PFSK-1 (cell line): Measurements from ENCODE around the gene CACNB2.

Experiments
- FOXP2 ChIP-seq: optimal IDR thresholded peaks from 2 replicates; pipeline ENCODE3; 2011; ENCODE audit warnings: borderline replicate concordance, control low read depth, inconsistent platforms; ENCODE audit not compliant: insufficient read depth; ENCODE audit errors: extremely low read length, extremely low read depth
- POLR2AphosphoS5 ChIP-seq: IDR thresholded peaks from 2 replicates; pipeline ENCODE4 v1.6.1; 2012; ENCODE audit warnings: low read depth, mild to moderate bottlenecking, control low read depth, low read length, moderate library complexity
- SIN3A ChIP-seq: IDR thresholded peaks from 2 replicates; pipeline ENCODE4 v1.6.1; 2012; ENCODE audit warnings: mild to moderate bottlenecking, low read length, moderate library complexity, borderline replicate concordance; ENCODE audit not compliant: insufficient read depth
- TAF1 ChIP-seq: IDR thresholded peaks from 2 replicates; pipeline ENCODE4 v1.6.1; 2012; ENCODE audit warnings: low read length, control low read depth, borderline replicate concordance; ENCODE audit not compliant: insufficient read depth
- TF ChIP-seq, protein P1 (sequence below), 2 experiments: IDR thresholded peaks; 2 replicates each; pipeline versions ENCODE4 v1.6.1 to v1.8.0; 2011 to 2012; ENCODE audit warnings: low read depth in 2 of 2, low read length in 2 of 2, control low read depth in 1 of 2, inconsistent platforms in 1 of 2, mild to moderate bottlenecking in 1 of 2, moderate library complexity in 1 of 2; ENCODE audit not compliant: insufficient read depth in 1 of 2

DNA sequence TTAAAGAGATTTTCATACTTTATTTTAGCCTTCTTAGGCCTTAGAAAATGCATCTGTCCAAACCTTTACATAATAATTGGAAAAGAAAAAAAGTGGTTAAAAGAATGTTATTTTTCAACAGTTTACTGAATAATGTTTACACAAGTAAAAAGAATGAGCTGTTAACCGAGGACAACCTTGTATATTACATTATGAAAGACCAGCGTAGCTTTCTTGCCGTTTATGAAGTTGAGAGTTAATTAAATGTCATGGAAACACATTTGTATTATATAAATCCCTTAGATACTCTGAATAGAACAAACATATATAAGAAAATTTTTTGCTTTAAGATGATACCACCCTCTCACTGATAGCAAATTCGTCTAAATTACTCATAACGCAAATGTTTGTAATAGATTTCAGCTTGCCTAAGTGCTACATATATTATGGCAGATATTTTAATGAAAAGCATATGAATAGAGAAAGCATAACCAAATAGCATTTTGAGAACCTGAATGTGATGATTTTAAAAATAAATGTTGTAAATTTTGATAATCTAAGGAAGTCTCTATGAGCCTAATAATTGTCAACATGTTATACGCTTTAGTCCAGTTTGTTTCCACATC is 9.1 kb downstream of the CACNB2 start:
- TF ChIP-seq, protein P1, sequence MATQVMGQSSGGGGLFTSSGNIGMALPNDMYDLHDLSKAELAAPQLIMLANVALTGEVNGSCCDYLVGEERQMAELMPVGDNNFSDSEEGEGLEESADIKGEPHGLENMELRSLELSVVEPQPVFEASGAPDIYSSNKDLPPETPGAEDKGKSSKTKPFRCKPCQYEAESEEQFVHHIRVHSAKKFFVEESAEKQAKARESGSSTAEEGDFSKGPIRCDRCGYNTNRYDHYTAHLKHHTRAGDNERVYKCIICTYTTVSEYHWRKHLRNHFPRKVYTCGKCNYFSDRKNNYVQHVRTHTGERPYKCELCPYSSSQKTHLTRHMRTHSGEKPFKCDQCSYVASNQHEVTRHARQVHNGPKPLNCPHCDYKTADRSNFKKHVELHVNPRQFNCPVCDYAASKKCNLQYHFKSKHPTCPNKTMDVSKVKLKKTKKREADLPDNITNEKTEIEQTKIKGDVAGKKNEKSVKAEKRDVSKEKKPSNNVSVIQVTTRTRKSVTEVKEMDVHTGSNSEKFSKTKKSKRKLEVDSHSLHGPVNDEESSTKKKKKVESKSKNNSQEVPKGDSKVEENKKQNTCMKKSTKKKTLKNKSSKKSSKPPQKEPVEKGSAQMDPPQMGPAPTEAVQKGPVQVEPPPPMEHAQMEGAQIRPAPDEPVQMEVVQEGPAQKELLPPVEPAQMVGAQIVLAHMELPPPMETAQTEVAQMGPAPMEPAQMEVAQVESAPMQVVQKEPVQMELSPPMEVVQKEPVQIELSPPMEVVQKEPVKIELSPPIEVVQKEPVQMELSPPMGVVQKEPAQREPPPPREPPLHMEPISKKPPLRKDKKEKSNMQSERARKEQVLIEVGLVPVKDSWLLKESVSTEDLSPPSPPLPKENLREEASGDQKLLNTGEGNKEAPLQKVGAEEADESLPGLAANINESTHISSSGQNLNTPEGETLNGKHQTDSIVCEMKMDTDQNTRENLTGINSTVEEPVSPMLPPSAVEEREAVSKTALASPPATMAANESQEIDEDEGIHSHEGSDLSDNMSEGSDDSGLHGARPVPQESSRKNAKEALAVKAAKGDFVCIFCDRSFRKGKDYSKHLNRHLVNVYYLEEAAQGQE (IDR thresholded peaks at IDR 0.05; ENCODE audit: insufficient read depth in 1 of 2, low read depth in 2 of 2, low read length in 2 of 2) = no peak
- TF ChIP-seq SIN3A (no peak), FOXP2 (no peak), POLR2AphosphoS5 (no peak), TAF1 (no peak)
